NOMO-1 treated with dmso at 0.1 percent for 144 hours (cell line): ENCODE measurements around the gene DPYSL5.

Experiments used
- DNase-seq: peaks from one replicate; lab custom pipeline; 2025; ENCODE audit not compliant: unreplicated experiment; lab: John Stamatoyannopoulos, UW

DPYSL5 gene

DNA sequence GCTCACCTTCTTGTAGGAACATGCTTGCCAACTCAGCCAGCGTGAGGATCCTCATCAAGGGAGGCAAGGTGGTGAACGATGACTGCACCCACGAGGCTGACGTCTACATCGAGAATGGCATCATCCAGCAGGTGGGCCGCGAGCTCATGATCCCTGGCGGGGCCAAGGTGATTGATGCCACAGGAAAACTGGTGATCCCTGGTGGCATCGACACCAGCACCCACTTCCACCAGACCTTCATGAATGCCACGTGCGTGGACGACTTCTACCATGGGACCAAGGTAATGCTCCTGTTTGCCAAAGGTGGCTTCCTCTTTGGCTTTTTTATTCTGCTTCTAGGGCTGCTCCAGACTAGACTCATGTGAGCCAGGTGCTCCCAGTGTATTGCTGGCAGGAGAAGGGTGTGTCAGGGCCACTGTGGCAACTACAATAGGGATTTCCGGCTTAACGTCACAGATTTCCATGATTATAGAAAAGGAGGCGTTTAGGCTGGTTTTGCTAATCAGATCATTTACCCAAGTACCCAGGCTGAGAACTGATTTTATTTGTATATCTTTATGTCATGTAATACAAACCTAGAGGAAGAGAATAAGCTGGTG, 50.6 kb downstream of the DPYSL5 start:
- DNase-seq = no peak

DNA sequence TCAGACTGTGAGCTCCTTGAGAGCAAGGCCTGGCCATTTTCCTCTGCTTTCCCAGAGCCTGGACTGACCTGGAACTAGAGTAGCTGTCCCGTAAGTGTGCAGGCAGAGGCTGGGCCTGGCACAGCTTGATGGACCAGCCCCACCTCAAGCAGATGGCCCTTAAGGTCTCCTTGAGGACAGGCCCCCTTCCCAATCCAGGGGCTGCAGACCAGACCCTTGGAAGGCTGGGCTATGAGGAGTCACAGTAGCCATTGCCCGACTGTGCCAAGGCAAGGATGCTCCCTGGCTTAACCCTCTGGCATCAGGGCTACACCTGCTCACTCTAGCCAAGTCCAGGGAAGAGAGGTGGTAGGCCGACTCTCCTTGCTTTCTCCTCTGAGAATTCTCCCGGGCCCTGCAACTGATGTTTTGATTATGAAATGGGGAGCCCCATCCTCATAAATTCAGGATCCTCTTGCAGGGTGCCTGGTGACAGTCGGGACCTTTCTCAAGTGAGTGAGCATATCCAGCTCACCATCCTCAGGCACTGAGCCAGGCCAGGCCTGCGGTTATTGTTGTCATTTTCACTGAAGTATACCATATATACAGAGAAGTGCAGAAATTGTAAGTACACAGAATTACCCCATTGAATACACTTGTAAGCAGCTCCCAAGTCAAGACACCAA, 51.7 kb downstream of the DPYSL5 start:
- no peak for DNase-seq

DNA sequence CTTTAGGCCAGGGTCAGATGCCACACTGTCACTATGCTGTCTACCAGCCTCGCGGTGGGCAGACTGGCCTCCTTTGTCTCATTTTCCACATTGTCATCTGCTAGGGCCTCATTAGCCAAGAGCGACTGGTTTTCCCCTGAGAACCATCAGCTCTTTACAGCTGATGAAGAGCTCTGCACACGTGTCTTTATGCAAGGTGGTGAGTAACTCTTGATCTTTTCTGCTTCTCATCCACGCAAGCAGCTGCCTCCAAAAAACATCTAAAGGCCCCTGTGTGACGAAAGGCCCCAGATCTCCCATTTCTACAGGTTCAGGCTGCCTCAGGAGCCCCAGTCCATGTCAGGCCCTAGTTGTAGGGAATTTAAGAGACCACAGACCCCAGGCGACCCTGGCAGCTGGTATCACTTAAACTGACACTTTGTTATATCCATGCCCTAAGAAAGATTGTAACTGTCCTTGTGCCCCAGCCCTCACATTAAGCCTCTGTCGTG, 52.9 kb downstream of the DPYSL5 start:
- no peak for DNase-seq

DNA sequence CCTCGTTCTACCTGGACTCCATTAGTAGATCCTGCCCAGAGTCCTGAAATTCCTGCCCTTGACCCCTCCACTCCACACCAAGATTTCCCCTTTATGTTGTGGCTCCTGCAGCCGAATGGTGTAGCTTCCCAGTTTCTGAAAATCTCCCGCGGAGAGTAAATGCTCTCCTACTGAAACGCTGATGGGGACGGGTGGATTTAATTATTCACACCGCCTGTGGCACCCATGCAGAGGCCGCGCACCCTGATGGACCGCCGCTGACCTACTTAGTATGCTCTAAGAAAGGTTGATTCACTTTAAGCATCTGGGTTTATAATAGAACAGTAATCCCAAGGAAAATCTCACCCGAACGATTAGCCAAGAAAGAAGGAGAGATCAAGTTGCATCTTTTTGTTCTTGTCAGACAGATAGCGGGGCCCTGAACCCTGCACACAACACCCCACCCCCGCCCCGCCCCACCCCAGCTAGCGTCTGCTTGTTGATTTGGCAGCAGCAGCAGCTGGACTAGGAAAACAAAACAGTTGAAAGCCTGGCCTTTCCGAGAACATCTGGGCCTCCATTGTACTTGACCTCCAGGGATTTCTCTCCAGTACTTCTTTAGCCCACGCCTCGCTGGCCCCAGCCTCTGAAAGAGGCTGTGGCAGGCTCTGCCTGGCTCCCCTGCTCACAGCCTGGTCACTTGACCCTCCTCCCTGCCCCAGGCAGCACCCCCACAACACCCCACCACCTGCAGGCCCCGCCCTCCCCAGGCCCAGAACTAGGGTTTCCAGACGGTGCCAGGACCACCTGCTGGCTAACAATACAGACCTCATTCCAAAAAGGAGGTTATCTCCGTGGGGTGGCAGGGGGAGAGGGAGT, 53.6 kb downstream of the DPYSL5 start:
- DNase-seq = no peak

DNA sequence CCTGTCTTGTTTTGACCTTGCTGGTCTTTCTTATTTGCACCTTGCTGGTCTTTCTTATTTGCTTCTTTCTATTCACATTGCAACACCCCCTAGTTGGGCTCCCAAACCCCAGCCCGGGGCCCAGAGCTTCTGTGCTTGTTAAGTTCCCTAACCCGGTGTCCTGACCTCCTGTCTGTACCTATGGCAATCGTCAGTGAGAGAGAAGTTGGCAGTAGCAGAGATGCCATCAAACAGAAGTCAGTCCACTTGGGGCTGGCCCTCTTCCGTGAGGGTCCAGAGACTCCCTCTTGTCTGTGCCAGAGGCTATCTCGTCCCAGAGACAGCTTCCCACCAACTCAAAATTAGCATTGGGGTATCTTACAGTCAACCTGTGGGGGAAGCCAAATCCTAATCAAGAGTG, 55.7 kb downstream of the DPYSL5 start:
- no peak for DNase-seq

DNA sequence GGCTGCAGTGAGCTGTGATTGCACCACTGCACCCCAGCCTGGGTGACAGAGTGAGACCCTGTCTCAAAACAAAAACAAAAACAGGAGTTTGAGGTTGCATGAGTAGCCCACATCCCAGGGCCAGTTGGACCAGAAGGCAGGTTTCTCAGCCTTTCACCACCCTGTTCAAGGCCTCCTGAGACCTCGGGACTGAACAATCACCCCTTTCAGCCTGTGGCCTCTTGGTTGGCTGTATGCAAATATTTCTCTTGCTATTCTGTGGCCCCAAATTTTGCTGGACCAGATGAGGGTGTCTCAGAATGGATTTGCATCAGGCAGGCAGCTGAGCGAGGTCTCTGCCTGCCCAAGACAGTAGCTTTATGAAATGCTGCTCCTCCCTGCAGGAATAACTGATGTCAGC, 56.9 kb downstream of the DPYSL5 start:
- DNase-seq = no peak

DNA sequence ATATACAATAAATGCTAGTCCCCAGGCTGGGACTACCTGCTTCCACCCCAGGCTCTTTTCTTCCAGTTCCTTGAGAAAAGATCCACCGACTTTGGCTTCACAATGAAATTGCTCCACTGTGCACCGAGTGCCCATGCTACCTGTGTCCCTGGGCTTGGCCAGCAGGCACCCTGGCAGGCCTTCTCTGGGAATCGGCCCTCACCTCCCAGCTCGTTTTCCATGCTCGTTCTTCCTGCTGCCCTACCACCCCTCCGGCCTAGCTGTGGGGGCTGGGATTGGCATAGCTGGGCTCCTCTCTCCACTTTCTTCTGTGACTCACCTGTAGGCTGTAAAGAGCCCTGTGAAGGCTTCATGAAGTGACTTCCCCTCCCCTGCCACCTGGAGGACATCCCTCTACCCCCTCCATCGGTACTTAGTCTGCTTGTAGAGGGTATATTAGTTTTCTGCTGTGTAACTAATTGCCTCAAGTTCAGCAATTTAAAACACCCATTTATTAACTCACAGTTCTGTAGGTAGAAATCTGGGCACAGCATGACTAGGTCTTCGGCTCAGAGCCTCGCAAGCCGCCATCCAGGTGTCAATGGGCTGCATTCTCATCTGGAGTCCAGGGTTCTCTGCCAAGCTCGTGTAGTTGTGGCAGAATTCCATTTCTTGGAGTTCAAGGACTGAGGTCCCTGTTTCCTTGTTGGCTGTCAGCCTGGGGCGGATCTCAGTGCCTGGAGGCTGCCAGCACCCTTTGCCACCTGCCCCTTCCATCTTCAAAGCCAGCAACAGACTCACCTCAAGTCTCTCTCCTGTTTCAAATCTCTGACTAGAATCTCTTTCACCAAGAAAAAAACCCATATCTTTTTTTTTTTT, 57.6 kb downstream of the DPYSL5 start:
- DNase-seq = no peak

DNA sequence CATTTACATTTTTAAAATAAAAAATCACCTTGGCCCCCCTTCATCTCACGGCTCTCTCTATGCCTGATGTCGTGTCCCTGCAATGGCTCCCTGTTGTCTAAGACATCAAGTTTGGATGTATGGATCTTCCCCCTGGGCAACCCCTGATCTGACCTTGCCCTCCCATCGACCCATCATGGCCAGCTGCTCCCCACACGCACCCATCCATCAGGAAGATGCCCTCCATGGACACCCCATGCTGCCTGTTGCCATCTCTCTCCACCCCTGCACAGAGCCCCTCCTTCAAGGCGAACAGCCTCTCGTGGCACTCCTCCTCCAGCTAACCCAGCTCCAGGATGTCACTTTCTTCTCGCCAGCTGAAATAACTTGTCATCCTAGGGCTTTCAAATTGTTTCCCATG, 59.5 kb downstream of the DPYSL5 start:
- no peak for DNase-seq

DNA sequence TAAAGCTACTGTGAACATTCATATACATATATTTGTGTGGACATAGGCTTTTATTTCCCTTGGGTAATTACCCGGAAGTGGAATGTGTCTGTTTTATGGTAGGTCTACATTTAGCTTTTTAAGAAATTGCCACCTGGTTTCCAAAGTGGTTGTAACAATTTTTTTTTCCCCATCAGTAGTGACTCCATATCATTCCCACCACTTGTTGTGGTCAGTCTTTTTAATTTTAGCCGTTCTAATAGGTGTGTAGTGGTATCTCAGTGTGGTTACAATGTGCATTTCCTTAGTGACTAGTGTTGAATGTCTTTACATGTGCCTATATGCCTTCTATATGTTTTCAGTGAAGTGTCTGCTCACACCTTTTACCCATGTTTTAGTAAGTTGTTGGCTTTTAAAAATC, 62.2 kb downstream of the DPYSL5 start:
- no peak for DNase-seq

DNA sequence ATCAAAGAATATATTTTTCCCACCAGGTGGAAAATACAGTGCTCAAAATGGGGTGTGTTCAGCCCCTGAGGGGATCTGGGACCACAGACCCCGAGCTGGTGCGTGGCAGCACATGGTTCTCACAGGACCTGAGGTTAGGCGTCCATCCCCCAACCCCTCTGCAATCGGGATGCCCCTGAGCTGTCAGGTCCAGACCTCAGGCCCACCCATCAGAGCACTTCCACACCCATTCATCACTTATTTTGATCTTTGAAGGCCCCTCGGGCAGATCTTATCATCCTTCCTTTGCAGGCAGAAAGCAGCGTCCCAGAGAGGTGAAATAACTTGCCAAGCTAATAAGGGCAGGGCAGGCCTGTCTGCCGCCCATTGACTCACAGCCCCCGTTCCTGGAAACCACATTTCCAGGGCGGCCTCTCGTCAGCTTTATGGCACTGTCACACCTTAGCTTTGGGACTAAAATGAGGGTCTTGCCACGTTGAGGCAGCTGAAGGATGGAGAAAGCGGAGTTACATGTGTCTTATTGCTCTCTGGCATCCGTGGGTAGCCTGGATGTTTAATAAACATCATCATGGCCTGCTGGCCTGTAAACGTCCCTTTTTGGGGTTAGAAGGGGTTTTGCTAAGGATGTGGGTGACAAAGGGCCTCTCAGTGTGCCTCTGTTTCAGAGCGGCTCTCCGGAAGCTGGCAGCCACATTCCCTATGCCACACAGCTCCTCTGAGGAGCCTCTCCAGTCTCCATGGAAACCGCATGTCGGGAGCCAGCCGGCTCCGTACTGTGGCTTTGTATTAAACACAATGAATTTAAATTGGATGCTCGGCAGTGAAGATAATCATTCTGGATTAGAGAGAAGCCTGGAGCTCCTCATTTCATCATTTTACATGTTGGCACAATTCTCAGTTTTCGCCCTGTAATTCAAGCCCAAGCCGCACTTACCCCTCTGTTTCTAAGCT, 64.3 kb downstream of the DPYSL5 start:
- no peak for DNase-seq

DNA sequence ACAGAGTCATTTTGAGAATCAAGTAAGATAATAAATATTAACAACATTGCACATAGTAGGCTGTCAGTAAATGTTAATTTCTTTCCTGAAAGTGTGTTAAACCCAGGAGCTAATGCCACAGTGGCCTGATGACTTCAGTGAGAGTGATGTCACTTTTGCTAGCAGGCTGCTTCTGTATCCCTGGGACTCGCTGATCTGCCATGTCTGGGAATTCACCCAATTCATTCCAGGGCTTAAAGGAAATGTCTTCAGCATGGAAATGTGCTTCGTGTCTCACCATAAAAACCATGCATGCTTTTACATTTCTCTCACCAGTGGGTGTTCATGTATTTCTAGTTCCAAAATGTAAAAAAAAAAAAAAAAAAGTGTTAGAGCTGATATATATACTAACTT, 65.7 kb downstream of the DPYSL5 start:
- no peak for DNase-seq

DNA sequence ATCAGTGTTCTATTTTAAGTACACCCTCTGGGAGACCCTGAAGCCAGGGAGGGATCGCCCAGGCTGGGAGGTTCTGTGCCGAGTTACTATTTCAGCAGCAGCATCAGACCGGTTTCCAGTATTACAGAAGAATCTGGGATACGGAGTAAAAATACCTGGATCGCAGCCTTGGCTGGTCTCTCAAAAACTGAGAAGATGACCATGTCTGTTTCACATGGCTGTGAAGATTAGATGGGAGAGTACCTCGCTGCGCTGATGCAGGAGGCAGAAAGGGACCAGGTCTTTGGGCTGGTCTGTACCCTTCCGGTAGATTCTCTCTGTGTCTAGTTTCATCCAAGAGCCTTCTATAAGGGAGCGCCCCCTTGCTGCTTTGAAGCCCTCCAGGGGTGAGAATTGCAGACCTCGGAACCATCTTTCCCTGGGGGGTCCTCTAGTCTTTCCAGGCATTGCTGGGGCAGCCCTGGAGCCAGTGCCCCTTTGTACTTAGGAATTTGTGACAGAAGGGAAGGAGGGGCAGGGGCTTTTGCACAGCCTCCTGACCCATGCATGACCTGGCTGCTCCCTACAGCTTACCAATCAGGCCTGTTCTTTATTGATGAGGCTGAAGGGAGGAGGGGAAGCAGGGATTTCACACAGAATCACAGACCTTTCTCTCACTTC, 66.2 kb downstream of the DPYSL5 start:
- no peak for DNase-seq

DNA sequence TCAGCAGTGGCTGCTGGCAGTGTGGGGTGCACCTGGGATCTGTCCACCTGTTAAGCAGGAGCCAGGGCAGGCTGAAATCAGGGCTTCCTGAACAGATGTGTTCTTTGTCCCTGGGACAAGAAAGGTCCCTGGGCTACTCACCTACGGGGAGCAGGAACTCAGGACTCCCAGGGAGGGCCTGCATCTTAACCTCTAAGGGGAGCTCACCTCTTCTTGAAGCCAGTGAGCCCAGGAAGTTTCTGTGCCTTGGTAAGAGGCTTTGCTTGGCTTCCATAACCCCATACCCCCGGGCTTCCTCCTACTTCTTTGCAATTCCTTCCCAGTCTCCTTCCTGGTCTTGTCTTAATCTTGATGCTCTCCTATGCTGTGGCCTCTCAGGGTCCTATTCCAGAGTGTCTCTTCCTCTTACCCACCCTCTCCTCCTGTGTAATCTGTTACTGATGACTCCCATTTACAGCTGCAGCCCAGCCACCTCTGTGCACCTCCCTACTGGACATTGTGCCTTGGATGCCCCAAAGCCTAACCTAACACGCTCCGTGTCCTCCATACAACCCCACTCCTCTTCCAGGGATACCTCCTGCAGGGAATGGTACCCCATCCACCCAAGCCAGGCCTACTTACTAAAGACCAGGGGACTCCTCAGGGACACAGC, 66.9 kb downstream of the DPYSL5 start:
- DNase-seq = no peak

DNA sequence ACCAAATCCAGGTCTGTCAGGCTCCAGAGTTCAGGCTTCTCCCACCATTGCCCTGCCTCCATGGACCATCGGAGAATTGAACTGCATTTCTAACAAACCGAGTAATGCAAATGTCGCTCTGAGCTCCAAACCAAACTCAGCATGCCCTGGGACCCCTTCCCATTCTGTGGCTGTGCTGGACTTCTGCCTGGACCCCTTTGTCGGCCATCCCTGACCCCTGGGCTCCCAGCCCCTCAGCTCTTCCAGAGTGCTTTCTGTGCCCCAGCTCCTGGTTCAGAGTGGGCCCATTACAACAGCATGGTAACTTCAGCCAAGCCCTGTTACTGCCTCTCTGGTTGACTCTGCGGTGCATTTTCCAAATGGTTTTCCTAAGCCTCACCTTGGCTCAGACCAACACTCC, 67.4 kb downstream of the DPYSL5 start:
- no peak for DNase-seq

DNA sequence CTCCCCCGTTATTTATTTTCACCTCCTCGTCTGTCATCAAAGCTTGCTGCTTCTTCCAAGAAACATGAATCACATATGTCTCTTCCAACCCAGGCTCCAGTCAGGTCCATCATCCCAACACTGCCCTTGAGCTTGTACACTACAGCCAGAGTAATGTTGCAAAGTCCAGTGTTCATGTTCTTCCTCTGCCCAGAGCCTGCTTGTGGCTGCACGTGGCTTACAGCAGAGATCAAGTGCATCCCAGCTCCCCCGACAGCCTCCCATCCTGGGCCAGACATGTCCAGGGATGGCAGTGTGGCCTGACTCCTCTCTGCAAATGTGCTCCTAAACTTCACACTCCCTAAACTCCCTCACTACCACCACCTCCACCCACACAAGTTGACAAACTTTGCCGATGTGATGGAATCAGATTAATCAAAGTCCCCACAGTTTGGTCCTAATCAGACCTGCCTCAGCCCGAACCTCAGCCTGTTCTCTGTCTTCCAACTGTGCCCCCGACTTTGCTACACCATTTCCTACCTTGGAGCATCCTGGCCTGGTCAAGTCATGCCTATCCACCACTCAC, 68.3 kb downstream of the DPYSL5 start:
- DNase-seq = no peak

DNA sequence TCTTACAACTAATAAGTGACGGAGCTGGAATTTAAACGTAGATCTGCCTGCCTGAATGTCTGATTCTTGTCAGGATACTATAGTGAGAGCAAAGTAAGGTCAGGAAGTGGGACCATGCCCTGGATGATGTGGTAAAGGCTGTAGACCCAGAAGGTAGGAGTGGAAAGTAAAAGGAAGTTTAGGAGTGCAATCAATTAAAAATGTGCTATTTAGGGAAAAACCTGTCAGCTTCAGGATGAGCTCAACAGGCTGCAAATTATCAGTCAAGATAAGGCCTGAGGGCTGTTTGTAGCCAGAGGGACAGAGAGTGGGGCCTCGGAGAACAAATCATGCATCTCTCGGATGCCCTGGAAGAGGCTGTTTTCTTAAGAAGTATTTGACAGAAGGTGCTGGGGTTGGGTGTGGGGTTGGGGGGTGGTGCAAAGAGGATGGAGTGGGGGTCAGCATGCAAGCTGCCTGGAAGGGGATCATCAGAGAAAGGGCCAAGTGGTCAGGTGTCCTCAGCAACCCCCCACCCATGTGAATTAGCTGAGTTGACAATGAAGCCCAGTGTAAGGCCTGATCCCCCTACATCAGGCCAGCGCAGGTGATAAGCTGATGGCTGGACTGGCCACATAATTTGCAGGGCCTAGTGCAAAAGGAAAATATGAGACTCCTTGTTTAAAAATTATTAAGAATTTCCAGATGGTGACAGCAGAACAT, 69.4 kb downstream of the DPYSL5 start:
- no peak for DNase-seq

DNA sequence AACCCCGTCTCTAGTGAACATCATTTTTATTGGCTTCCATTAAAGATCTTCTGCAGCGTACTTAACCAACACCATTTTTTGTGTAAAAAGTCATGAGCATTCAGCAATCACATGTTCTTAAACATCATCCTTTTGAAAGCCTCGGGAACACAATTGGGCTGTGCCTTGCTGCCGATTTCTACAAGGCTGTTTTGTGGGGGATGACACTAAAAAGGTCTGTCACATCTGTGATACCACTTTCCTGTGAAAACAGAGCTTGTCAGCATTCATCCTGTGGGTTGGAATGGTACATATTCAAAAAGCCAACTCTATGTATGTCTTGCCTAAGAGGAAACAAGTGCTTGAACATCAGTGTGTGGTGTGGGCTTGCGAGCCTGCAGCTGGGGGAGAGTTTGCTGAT, 73.4 kb downstream of the DPYSL5 start:
- no peak for DNase-seq
